CD14-positive monocyte (primary cell): ENCODE data around the gene SH3PXD2A. TPM values are rescaled to one million over a fixed set of nuclear protein-coding genes. Genes with fewer than 3 reads are reported as not detected.

Experiments
- DNase-seq, 3 donors: peaks; one replicate each; pipeline ENCODE4 v3.0.0-alpha.2; 2011 to 2022
- H2AFZ ChIP-seq: 2 replicates; pipeline ENCODE4 v1.6.0; 2012; ENCODE audit warnings: mild to moderate bottlenecking, low read depth, low read length, inconsistent platforms; ENCODE audit not compliant: insufficient read depth, poor library complexity, severe bottlenecking
- H3K27ac ChIP-seq, 2 donors: 1 replicate in 1 of 2; 2 replicates in 1 of 2; pipeline ENCODE4 v1.5.1; 2012 to 2013; ENCODE audit warnings: low read length in 2 of 2, control low read depth in 1 of 2, inconsistent platforms in 1 of 2, low read depth in 1 of 2, mild to moderate bottlenecking in 1 of 2
- H3K27me3 ChIP-seq, 2 donors: one replicate each; pipeline versions ENCODE4 v1.6.0 to v1.6.1; 2011 to 2013; ENCODE audit warnings: low read length in 2 of 2; ENCODE audit not compliant: control insufficient read depth in 2 of 2, insufficient read depth in 2 of 2
- H3K36me3 ChIP-seq, 2 donors: replicated peaks in 1 of 2; 1 replicate in 1 of 2; 2 replicates in 1 of 2; pipeline versions ENCODE4 v1.5.1 to v1.6.1; 2012 to 2013; ENCODE audit warnings: low read length in 2 of 2, control low read depth in 1 of 2, inconsistent platforms in 1 of 2, mild to moderate bottlenecking in 1 of 2; ENCODE audit not compliant: insufficient read depth in 2 of 2, control insufficient read depth in 1 of 2
- H3K4me1 ChIP-seq, 2 donors: 1 replicate in 1 of 2; 2 replicates in 1 of 2; pipeline versions ENCODE4 v1.5.1 to v1.6.1; 2012 to 2013; ENCODE audit warnings: low read length in 2 of 2, control low read depth in 1 of 2, inconsistent platforms in 1 of 2, mild to moderate bottlenecking in 1 of 2, moderate library complexity in 1 of 2; ENCODE audit not compliant: insufficient read depth in 2 of 2, control insufficient read depth in 1 of 2
- H3K4me2 ChIP-seq: replicated peaks from 2 replicates; pipeline ENCODE3; 2012; ENCODE audit warnings: low read length, moderate library complexity, mild to moderate bottlenecking; ENCODE audit not compliant: poor library complexity, severe bottlenecking; ENCODE audit errors: extremely low read depth
- H3K4me3 ChIP-seq, 3 experiments: fragments of 200-600 bp in 1 of 3; sonication (generic) in 1 of 3; replicated peaks in 1 of 3; 1 replicate in 2 of 3; 2 replicates in 1 of 3; pipeline ENCODE4 v1.5.1; 2011 to 2013; ENCODE audit warnings: low read length in 3 of 3, mild to moderate bottlenecking in 3 of 3, control low read depth in 2 of 3, low read depth in 2 of 3, inconsistent platforms in 1 of 3, moderate library complexity in 1 of 3
- H3K79me2 ChIP-seq: 2 replicates; pipeline ENCODE4 v1.6.0; 2012; ENCODE audit warnings: mild to moderate bottlenecking, control low read depth, inconsistent platforms, low read length, moderate library complexity; ENCODE audit not compliant: insufficient read depth
- H3K9ac ChIP-seq: 2 replicates; pipeline ENCODE4 v1.6.0; 2017; ENCODE audit warnings: low read length, mild to moderate bottlenecking; ENCODE audit not compliant: insufficient read depth, poor library complexity, severe bottlenecking
- H3K9me3 ChIP-seq, 2 donors: replicated peaks in 1 of 2; 1 replicate in 1 of 2; 2 replicates in 1 of 2; pipeline versions ENCODE4 v1.5.1 to v1.6.1; 2012 to 2013; ENCODE audit warnings: low read length in 2 of 2, control low read depth in 1 of 2; ENCODE audit not compliant: control insufficient read depth in 1 of 2, insufficient read depth in 1 of 2
- H4K20me1 ChIP-seq: 2 replicates; pipeline ENCODE4 v1.6.0; 2012; ENCODE audit warnings: mild to moderate bottlenecking, low read length, control low read depth, moderate library complexity; ENCODE audit not compliant: insufficient read depth
- H3K27ac Mint-ChIP-seq, 7 donors: one replicate each; pipeline ENCODE4 v1.8.0; 2020; ENCODE audit warnings: mild to moderate bottlenecking in 7 of 7, mixed read lengths in 7 of 7, moderate library complexity in 6 of 7, inconsistent platforms in 2 of 7
- H3K27me3 Mint-ChIP-seq, 3 donors: one replicate each; pipeline ENCODE4 v1.8.0; 2021 to 2022; ENCODE audit warnings: low read depth in 3 of 3, mild to moderate bottlenecking in 3 of 3, mixed read lengths in 3 of 3, moderate library complexity in 3 of 3, inconsistent platforms in 1 of 3
- H3K36me3 Mint-ChIP-seq, 2 donors: one replicate each; pipeline ENCODE4 v1.8.0; 2020; ENCODE audit warnings: mixed read lengths in 2 of 2, inconsistent platforms in 1 of 2, mild to moderate bottlenecking in 1 of 2
- H3K4me1 Mint-ChIP-seq: one replicate; pipeline ENCODE4 v1.8.0; 2020; ENCODE audit warnings: mild to moderate bottlenecking, mixed read lengths
- H3K4me3 Mint-ChIP-seq, 2 donors: one replicate each; pipeline ENCODE4 v1.8.0; 2020; ENCODE audit warnings: mild to moderate bottlenecking in 2 of 2, mixed read lengths in 2 of 2, moderate library complexity in 1 of 2
- H3K9me3 Mint-ChIP-seq, 7 donors: one replicate each; pipeline ENCODE4 v1.8.0; 2020 to 2022; ENCODE audit warnings: mixed read lengths in 7 of 7, mild to moderate bottlenecking in 6 of 7, moderate library complexity in 6 of 7, inconsistent platforms in 2 of 7
- WGBS: methylation state at CpG from one replicate; pipeline ENCODE4 v1.1.5; 2013; ENCODE audit warnings: missing lambda C conversion rate; ENCODE audit not compliant: insufficient coverage; 5-methylcytosine and 5-hydroxymethylcytosine counted together
- intact Hi-C, 2 donors: fragments of 100-400 bp; cut with micrococcal nuclease; formaldehyde crosslinking; loops; one replicate each; pipeline versions ENCODE4 v1.15.0 to v1.15.1; 2023
- polyA plus RNA-seq, 3 donors: library from polyadenylated mRNA; depleted of rRNA in 1 of 3; unstranded in 2 of 3; stranded (reverse) in 1 of 3; fragments of 300-500 nt in 2 of 3; fragments of >200 nt in 1 of 3; fragmentation: Illumina TruSeq in 2 of 3; gene quantifications; 1 replicate in 2 of 3; 2 replicates in 1 of 3; pipeline ENCODE4 v1.2.3, GENCODE V29; 2012 to 2021
- TF ChIP-seq, protein P1 (sequence below): fragments of 200-600 bp; IDR thresholded peaks from one replicate; pipeline ENCODE4 v1.8.0; 2022; ENCODE audit warnings: antibody characterized with exemption, mild to moderate bottlenecking

Gene SH3PXD2A
- polyA plus RNA-seq, 3 donors: 0.01 to 0.76 (median 0.05) TPM

DNA sequence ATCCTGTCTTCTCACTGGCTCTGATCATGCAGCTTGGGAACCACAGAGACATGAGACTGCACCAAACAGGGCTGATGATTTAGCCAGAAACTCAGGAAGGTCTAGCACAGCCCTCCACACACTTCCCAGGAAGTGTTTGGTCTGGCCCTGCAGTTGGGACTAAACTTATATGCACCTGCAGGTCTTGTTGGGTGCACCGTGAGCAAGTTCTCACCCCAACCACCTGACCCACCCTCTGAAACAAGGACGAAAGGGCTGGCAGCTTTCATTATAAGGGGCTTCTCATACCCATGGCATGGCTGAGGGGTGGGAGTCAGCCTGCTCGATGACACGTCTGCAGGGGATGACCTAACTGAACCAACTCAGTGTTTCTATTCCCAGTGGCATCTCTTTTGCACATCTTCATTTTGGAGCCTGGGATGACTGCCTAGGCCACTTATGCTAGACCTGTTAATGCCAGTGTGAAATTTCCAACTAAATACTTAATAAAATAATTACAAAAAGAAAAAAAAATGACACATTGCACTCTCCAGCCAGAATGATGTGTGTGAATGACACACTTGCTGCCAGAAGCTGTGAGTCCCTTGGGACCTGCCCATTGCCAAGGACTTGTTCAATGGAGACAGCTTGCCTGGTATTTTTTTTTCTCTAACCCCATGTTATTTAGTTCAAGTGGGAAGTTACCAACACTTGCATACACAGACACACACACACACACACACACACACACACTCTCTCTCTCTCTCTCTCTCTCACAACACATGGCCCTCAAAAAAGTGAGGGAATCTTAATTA is 259.2 kb downstream of the SH3PXD2A start:
- 100% methylated on average over 1 of the region's 4 CpGs for WGBS
- Histone ChIP-seq H3K4me2 (no peak overlapping the region), H3K9me3 (no peaks in the 10 kb centered on the region), H3K4me1 (no peaks in the 10 kb centered on the region), H3K4me3 (no peak overlapping the region), H4K20me1 (peaks cover 3% of the 10 kb centered on the region), H3K9ac (no peak overlapping the region), H2AFZ (no peak overlapping the region), H3K27me3 (no peaks in the 10 kb centered on the region), H3K36me3 (no peaks in the 10 kb centered on the region), H3K27ac (no peak overlapping the region), H3K79me2 (no peaks in the 10 kb centered on the region)
- TF ChIP-seq, protein P1, sequence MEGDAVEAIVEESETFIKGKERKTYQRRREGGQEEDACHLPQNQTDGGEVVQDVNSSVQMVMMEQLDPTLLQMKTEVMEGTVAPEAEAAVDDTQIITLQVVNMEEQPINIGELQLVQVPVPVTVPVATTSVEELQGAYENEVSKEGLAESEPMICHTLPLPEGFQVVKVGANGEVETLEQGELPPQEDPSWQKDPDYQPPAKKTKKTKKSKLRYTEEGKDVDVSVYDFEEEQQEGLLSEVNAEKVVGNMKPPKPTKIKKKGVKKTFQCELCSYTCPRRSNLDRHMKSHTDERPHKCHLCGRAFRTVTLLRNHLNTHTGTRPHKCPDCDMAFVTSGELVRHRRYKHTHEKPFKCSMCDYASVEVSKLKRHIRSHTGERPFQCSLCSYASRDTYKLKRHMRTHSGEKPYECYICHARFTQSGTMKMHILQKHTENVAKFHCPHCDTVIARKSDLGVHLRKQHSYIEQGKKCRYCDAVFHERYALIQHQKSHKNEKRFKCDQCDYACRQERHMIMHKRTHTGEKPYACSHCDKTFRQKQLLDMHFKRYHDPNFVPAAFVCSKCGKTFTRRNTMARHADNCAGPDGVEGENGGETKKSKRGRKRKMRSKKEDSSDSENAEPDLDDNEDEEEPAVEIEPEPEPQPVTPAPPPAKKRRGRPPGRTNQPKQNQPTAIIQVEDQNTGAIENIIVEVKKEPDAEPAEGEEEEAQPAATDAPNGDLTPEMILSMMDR: no peak
- H3K9me3 Mint-ChIP-seq: no peaks in the 10 kb centered on the region
- no peak for DNase-seq
- no peak overlapping the region for H3K27ac Mint-ChIP-seq
- no peaks in the 10 kb centered on the region for H3K36me3 Mint-ChIP-seq
- no peaks in the 10 kb centered on the region for H3K4me1 Mint-ChIP-seq
- H3K4me3 Mint-ChIP-seq: no peak overlapping the region
- intact Hi-C loops: no loop called here
- H3K27me3 Mint-ChIP-seq: peaks cover 3 to 5% (median 3%) of the 10 kb centered on the region in 3 donors

DNA sequence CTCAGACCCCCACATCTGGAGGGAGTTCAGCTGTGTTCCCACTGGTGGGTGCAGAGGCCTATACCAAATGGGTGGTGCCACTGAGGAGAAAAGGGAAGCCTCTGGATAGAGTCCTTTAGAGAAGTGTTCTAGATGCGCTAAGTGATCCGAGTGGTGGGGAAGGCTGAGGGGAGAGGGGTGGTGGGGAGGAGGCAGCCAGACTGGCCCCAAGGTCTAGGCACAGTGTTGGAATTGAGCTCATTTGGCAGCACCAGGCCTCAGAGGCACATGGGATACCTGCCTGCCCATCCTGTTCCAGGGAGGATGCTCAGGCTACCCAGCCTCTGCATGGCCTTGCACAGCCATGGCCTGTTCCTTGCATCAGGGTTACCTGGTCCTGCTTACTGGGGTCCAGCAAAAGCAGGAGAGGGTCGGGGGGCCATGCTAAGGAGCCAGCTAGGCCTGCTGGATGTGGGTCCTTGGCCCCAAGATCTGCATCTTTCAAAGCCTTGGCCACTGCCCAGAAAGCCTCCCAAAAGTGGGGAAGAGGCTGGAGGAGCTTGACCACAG is 262.3 kb downstream of the SH3PXD2A start:
- H3K9me3 ChIP-seq: no peaks in the 10 kb centered on the region
- Mint-ChIP-seq H3K4me1 (peaks cover 7% of the 10 kb centered on the region), H3K9me3 (peaks cover 0 to 5% (median 2%) of the 10 kb centered on the region in 7 donors), H3K27ac (no peak overlapping the region), H3K27me3 (peaks cover 3 to 13% (median 5%) of the 10 kb centered on the region in 3 donors), H3K36me3 (no peaks in the 10 kb centered on the region), H3K4me3 (no peak overlapping the region)
- no peak for DNase-seq
- peaks cover 3% of the 10 kb centered on the region for H4K20me1 ChIP-seq
- no peaks in the 10 kb centered on the region for H3K4me1 ChIP-seq
- no peak overlapping the region for H3K4me3 ChIP-seq
- 92% methylated on average over 3 of the region's 3 CpGs for WGBS
- H3K4me2 ChIP-seq: no peak overlapping the region
- H3K9ac ChIP-seq: no peak overlapping the region
- H2AFZ ChIP-seq: no peak overlapping the region
- H3K79me2 ChIP-seq: no peaks in the 10 kb centered on the region
- H3K36me3 ChIP-seq: no peaks in the 10 kb centered on the region
- no peak overlapping the region for H3K27ac ChIP-seq
- intact Hi-C loops: no loop called here
- H3K27me3 ChIP-seq: no peaks in the 10 kb centered on the region
- TF ChIP-seq, protein P1: peak; percentile 28
